ENCODE measurements around the gene PTP4A2.
"Not testable (repeated sequence)": the region's sequence is repeated elsewhere in the genome, so short reads cannot be mapped to it uniquely, and the experiment has no call there.

PTP4A2 gene

DNA sequence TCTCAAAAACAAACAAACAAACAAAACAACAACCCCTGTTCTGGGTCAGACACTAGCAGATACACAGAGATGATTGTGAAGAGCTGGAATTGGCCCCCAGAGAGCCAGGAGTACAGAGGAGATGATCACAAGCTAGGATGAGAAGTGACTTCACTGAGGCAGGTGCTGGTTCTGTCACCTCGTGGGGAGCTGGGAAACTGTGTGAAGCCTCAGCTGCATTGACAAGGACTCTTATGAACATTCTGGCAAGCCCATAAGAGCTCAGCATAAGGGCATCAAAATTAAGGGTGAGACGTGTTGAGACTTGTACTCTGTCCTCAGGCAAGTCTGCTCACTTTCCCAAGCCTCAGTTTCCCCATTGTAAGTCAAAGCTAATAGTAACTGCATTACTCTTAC lies 14.7 kb upstream of the PTP4A2 start:
- H3K9me3 ChIP-seq (ENCODE audit: control insufficient read depth, low read length) = no peaks in the 10 kb centered on the region
- no peak overlapping the region for H2AFZ ChIP-seq
- H3K4me1 ChIP-seq = peaks cover 4% of the 10 kb centered on the region
- no peak for TF ChIP-seq CTCF (IDR thresholded peaks at IDR 0.05)
- H3K27ac ChIP-seq = no peak overlapping the region
- no peak overlapping the region for H3K9ac ChIP-seq
- H3K27me3 ChIP-seq (ENCODE audit: control insufficient read depth, insufficient read depth, low read length) = no peaks in the 10 kb centered on the region
- no peak overlapping the region for H3K4me2 ChIP-seq (ENCODE audit: low read length)
- no peak overlapping the region for H3K4me3 ChIP-seq (ENCODE audit: low read depth, low read length)
- no peaks in the 10 kb centered on the region for H3K79me2 ChIP-seq
- H3K36me3 ChIP-seq (ENCODE audit: control insufficient read depth, insufficient read depth, low read length) = no peaks in the 10 kb centered on the region

GRCh38 chr1:31951276-31951675 lies 13.1 kb upstream of the PTP4A2 start:
- Histone ChIP-seq H3K4me3 (ENCODE audit: low read depth, low read length) (no peak overlapping the region), H3K9ac (no peak overlapping the region), H3K9me3 (ENCODE audit: control insufficient read depth, low read length) (no peaks in the 10 kb centered on the region), H3K4me1 (peaks cover 4% of the 10 kb centered on the region), H3K36me3 (ENCODE audit: control insufficient read depth, insufficient read depth, low read length) (no peaks in the 10 kb centered on the region), H3K4me2 (ENCODE audit: low read length) (no peak overlapping the region), H3K27me3 (ENCODE audit: control insufficient read depth, insufficient read depth, low read length) (no peaks in the 10 kb centered on the region), H3K27ac (no peak overlapping the region), H3K79me2 (no peaks in the 10 kb centered on the region), H2AFZ (no peak overlapping the region)
- TF ChIP-seq CTCF (IDR thresholded peaks at IDR 0.05) = no peak

GRCh38 chr1:31949862-31950261 lies 11.7 kb upstream of the PTP4A2 start:
- Histone ChIP-seq H3K9ac (no peak overlapping the region), H3K36me3 (ENCODE audit: control insufficient read depth, insufficient read depth, low read length) (no peaks in the 10 kb centered on the region), H3K4me3 (ENCODE audit: low read depth, low read length) (no peak overlapping the region), H2AFZ (no peak overlapping the region), H3K9me3 (ENCODE audit: control insufficient read depth, low read length) (no peaks in the 10 kb centered on the region), H3K4me2 (ENCODE audit: low read length) (no peak overlapping the region), H3K79me2 (no peaks in the 10 kb centered on the region), H3K27me3 (ENCODE audit: control insufficient read depth, insufficient read depth, low read length) (no peaks in the 10 kb centered on the region), H3K27ac (no peak overlapping the region), H3K4me1 (peaks cover 3% of the 10 kb centered on the region)
- no peak for TF ChIP-seq CTCF (IDR thresholded peaks at IDR 0.05)

- H3K9ac ChIP-seq; H3K79me2 ChIP-seq; H3K27me3 ChIP-seq (ENCODE audit: control insufficient read depth, insufficient read depth, low read length); H3K4me3 ChIP-seq (ENCODE audit: low read depth, low read length); H3K4me1 ChIP-seq; H3K4me2 ChIP-seq (ENCODE audit: low read length); H3K9me3 ChIP-seq (ENCODE audit: control insufficient read depth, low read length); H2AFZ ChIP-seq; H3K27ac ChIP-seq; H3K36me3 ChIP-seq (ENCODE audit: control insufficient read depth, insufficient read depth, low read length): not testable (repeated sequence)
These were observed 7.5 kb upstream of the PTP4A2 start for GRCh38 chr1:31945677-31946076.

DNA sequence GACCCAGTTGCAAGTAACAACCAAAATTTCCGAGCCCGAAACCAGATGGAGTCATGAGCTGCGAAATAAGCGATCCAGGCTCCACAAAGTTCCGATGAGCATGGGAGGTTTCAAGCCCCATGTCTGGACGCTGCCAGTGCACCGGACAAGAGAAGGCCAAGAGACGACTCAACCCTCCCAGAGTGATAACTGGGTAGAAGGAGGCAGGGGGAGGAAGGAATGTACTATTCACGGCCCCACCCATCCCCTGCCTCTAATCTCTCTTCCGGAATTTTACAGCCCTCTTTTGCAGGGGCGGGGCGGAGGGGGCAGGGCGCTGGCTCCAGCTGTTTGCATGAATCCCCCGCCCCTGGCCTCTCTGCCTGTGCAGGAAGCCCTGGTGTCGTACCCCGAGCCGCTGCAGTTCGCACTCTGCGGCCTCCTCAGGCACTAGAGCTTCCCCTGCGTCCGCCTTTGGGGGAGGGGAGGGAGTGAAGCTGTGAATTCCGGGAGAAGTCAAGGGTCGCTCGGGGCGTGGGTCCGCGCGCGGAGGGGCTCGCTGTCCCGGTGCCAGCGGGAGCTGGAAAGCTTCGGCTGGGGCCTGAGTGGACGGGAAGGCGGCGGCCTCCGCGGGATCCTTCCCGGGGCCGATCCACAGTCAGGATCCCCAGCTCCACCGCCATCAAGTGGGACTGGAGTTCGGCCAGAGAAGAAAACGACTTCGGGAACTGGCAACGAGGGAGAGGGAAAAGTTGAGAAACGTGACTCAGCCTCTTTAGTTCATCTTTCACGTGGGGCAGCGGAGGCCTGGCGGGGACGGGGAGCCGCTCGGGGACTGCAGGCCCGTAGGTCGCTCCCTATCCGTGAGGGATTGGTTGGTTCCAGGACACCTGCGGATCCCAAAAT lies 6.3 kb upstream of the PTP4A2 start:
- H3K4me3 ChIP-seq (ENCODE audit: low read depth, low read length) = no peak overlapping the region
- H3K9ac ChIP-seq = no peak overlapping the region
- no peaks in the 10 kb centered on the region for H3K4me1 ChIP-seq
- no peaks in the 10 kb centered on the region for H3K9me3 ChIP-seq (ENCODE audit: control insufficient read depth, low read length)
- peak overlapping the region; percentile 77 for H3K27ac ChIP-seq
- peak overlapping the region; percentile 43 for H3K4me2 ChIP-seq (ENCODE audit: low read length)
- peak overlapping the region; percentile 72 for H2AFZ ChIP-seq
- no peaks in the 10 kb centered on the region for H3K27me3 ChIP-seq (ENCODE audit: control insufficient read depth, insufficient read depth, low read length)
- no peaks in the 10 kb centered on the region for H3K79me2 ChIP-seq
- no peak for TF ChIP-seq CTCF (IDR thresholded peaks at IDR 0.05)
- no peaks in the 10 kb centered on the region for H3K36me3 ChIP-seq (ENCODE audit: control insufficient read depth, insufficient read depth, low read length)
